PC-3 (cell line): Measurements from ENCODE around the gene CDK15.

Experiments used
- CTCF ChIP-seq: fragments of 300-600 bp; sonication (generic); conservative IDR thresholded peaks from 2 replicates; pipeline ENCODE4 v1.5.1; 2017; ENCODE audit warnings: antibody characterized with exemption, low read depth, mild to moderate bottlenecking, low read length
- EZH2 ChIP-seq: fragments of 300-600 bp; sonication (generic); IDR thresholded peaks from one replicate; pipeline ENCODE4 v1.6.1; 2017; ENCODE audit warnings: antibody characterized with exemption, mild to moderate bottlenecking, low read length; ENCODE audit not compliant: unreplicated experiment

GRCh38 chr2:201879996-201880395, 73.7 kb downstream of the CDK15 start:
- TF ChIP-seq EZH2 (no peak), CTCF (no peak)
